Ishikawa (cell line): Measurements from ENCODE around the gene ZFAND2B.

Experiments used
- EP300 ChIP-seq: IDR thresholded peaks from 2 replicates; pipeline ENCODE4 v1.6.1; 2012; ENCODE audit warnings: borderline replicate concordance
- TEAD4 ChIP-seq: IDR thresholded peaks from 2 replicates; pipeline ENCODE4 v1.6.1; 2012
- TF ChIP-seq, protein P1 (sequence below): IDR thresholded peaks from 2 replicates; pipeline ENCODE4 v1.6.1; 2012; ENCODE audit warnings: low read depth, mild to moderate bottlenecking

DNA sequence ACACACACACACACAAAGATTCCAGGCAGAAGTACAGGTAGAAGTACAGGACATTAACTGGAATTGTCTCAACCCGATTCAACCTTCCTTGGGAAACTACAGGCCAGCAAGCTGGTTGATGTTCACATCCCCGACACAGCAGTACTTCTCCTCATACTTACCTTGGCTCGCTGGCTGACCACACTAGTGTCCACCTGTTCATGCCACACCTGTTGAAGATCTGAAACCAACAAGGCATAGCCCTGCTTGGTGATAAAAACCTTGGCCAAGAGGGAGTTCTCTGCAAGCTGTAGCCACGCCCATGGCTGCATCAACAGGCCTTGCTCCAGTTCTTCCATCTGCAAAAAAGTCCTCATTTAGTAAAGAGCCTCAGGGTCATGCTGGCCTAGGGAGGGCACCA is 48.6 kb upstream of the ZFAND2B start:
- TF ChIP-seq EP300 (no peak), TEAD4 (no peak)
- TF ChIP-seq, protein P1, sequence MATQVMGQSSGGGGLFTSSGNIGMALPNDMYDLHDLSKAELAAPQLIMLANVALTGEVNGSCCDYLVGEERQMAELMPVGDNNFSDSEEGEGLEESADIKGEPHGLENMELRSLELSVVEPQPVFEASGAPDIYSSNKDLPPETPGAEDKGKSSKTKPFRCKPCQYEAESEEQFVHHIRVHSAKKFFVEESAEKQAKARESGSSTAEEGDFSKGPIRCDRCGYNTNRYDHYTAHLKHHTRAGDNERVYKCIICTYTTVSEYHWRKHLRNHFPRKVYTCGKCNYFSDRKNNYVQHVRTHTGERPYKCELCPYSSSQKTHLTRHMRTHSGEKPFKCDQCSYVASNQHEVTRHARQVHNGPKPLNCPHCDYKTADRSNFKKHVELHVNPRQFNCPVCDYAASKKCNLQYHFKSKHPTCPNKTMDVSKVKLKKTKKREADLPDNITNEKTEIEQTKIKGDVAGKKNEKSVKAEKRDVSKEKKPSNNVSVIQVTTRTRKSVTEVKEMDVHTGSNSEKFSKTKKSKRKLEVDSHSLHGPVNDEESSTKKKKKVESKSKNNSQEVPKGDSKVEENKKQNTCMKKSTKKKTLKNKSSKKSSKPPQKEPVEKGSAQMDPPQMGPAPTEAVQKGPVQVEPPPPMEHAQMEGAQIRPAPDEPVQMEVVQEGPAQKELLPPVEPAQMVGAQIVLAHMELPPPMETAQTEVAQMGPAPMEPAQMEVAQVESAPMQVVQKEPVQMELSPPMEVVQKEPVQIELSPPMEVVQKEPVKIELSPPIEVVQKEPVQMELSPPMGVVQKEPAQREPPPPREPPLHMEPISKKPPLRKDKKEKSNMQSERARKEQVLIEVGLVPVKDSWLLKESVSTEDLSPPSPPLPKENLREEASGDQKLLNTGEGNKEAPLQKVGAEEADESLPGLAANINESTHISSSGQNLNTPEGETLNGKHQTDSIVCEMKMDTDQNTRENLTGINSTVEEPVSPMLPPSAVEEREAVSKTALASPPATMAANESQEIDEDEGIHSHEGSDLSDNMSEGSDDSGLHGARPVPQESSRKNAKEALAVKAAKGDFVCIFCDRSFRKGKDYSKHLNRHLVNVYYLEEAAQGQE, result no peak
